GM12872 (cell line): ENCODE data around the gene SPRR4.

ENCODE experiments used
- TF ChIP-seq, protein P1 (sequence below): IDR thresholded peaks from 3 replicates; pipeline ENCODE4 v1.5.1; 2011; ENCODE audit warnings: low read depth, mild to moderate bottlenecking, low read length, moderate library complexity; ENCODE audit not compliant: insufficient read depth

SPRR4 gene

GRCh38 chr1:152941037-152941711 is 29.3 kb upstream of the SPRR4 start:
- TF ChIP-seq, protein P1, sequence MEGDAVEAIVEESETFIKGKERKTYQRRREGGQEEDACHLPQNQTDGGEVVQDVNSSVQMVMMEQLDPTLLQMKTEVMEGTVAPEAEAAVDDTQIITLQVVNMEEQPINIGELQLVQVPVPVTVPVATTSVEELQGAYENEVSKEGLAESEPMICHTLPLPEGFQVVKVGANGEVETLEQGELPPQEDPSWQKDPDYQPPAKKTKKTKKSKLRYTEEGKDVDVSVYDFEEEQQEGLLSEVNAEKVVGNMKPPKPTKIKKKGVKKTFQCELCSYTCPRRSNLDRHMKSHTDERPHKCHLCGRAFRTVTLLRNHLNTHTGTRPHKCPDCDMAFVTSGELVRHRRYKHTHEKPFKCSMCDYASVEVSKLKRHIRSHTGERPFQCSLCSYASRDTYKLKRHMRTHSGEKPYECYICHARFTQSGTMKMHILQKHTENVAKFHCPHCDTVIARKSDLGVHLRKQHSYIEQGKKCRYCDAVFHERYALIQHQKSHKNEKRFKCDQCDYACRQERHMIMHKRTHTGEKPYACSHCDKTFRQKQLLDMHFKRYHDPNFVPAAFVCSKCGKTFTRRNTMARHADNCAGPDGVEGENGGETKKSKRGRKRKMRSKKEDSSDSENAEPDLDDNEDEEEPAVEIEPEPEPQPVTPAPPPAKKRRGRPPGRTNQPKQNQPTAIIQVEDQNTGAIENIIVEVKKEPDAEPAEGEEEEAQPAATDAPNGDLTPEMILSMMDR, result 0 out of 3 replicates have a peak, but pooled peaks have one; percentile 5

DNA sequence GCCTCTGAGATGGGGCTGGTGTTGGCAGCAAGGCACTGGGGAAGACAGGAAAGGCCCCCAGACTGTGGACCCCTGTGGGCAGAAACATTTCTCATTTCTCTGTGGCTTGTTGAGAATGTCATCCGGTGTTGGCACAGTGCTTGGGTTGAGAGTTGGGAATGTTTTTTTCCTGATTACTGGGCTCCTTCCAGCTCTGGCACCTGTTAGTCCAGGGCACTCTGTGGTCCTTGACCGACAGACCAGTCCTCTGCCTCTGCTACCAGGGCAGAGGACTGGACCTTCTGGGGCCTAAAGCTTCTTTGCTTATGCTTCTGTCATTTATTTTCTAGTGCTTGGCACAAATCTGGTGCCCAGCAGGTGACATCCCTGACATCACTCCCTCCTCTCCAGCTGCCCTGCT is 28.3 kb upstream of the SPRR4 start:
- TF ChIP-seq, protein P1, result no peak

DNA sequence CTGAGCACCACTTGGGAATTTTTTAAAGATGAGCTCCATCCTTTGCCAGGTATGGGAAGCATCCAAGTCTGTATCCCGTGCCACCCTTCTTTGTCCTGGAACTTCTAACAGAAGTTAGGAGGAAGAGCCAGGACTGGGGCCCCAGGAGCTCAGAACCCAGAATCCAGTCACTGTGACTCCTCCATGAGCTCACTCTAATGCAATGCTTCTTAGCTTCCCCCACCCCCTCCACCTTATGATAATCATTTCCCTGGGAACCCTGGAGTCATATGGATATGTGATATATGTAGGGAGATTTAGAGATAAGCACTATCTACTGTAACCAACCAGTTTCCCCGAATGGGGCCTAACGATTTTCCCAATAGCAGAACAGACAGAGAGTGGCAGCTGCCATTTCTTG is 24.2 kb upstream of the SPRR4 start:
- TF ChIP-seq, protein P1, result no peak

DNA sequence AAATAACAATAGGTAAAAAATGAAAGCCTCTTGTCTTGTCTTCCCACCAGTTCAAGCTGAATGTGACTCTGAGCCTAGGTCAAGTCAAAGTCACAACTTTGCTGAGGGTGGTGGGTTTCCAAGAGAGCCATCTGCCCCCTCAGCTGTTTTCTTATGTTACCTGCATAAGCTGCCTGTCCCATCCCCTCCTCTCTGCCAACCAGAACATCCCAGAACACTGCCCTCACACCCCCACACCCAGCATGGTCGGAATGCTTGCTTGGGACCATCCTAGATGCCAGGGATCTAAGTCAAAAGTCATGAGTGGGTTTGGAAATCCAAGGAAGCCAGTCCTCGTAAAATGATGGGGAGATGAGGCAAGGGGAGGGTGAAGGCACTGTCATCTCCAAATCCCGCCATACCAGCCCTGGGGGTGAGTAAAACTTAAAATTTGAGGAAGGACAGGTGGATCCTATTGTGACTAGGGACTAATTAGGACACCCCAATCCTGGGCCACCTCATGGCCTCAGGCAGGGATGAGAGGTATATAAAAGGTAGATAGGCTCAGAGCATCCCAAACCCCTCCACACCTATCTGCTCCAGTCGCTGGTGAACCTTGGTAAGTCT is 23.7 kb upstream of the SPRR4 start, which contains the start of gene SPRR5:
Gene SPRR5 (plus strand): TSS at position 556 of the 606 bp plus-strand sequence. CDS start 1,349 bp downstream, outside the sequence.
- TF ChIP-seq, protein P1, result no peak

GRCh38 chr1:152951711-152952110 is 18.7 kb upstream of the SPRR4 start:
- TF ChIP-seq, protein P1, result no peak

GRCh38 chr1:152953761-152954160 is 16.7 kb upstream of the SPRR4 start:
- TF ChIP-seq, protein P1, result no peak

DNA sequence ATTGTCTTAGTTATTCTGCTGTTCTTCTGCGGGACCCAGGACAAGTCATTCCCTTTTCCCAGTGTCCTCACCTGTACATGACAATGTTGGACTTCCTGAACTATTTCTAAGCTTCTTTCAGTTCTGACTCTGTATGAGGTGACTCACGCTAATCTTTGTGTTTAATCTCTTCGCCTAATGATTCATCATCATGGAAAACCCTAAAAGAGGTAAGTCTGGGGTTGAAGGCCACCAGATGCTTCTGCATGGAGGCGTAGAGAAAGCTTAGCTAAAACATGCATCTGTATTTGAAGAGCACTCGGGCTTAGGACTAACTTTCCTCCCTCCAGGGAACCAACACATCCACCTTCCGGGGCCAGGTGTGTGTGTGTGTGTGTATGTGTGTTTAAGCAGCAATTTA is 16.0 kb upstream of the SPRR4 start:
- TF ChIP-seq, protein P1, result no peak
